Fibroblast of mammary gland (primary cell): ENCODE measurements around the gene CD248.

ENCODE experiments used
- DNase-seq: peaks from one replicate; pipeline ENCODE4 v3.0.0-alpha.2; 2010; ENCODE audit warnings: low read depth
- H3K4me3 ChIP-seq: 2 replicates; pipeline ENCODE4 v1.5.1; 2011; ENCODE audit warnings: low read depth, mild to moderate bottlenecking, low read length, moderate library complexity; ENCODE audit not compliant: control insufficient read depth
- TF ChIP-seq, protein P1 (sequence below): conservative IDR thresholded peaks from 2 replicates; pipeline ENCODE4 v1.5.1; 2011; ENCODE audit warnings: low read depth, low read length, inconsistent platforms; ENCODE audit not compliant: control insufficient read depth, insufficient read depth

The CD248 gene

GRCh38 chr11:66335531-66336233 is 18.8 kb upstream of the CD248 start:
- TF ChIP-seq, protein P1, sequence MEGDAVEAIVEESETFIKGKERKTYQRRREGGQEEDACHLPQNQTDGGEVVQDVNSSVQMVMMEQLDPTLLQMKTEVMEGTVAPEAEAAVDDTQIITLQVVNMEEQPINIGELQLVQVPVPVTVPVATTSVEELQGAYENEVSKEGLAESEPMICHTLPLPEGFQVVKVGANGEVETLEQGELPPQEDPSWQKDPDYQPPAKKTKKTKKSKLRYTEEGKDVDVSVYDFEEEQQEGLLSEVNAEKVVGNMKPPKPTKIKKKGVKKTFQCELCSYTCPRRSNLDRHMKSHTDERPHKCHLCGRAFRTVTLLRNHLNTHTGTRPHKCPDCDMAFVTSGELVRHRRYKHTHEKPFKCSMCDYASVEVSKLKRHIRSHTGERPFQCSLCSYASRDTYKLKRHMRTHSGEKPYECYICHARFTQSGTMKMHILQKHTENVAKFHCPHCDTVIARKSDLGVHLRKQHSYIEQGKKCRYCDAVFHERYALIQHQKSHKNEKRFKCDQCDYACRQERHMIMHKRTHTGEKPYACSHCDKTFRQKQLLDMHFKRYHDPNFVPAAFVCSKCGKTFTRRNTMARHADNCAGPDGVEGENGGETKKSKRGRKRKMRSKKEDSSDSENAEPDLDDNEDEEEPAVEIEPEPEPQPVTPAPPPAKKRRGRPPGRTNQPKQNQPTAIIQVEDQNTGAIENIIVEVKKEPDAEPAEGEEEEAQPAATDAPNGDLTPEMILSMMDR, result no peak
- peak; percentile 69 for DNase-seq
- peak overlapping the region; percentile 87 for H3K4me3 ChIP-seq

DNA sequence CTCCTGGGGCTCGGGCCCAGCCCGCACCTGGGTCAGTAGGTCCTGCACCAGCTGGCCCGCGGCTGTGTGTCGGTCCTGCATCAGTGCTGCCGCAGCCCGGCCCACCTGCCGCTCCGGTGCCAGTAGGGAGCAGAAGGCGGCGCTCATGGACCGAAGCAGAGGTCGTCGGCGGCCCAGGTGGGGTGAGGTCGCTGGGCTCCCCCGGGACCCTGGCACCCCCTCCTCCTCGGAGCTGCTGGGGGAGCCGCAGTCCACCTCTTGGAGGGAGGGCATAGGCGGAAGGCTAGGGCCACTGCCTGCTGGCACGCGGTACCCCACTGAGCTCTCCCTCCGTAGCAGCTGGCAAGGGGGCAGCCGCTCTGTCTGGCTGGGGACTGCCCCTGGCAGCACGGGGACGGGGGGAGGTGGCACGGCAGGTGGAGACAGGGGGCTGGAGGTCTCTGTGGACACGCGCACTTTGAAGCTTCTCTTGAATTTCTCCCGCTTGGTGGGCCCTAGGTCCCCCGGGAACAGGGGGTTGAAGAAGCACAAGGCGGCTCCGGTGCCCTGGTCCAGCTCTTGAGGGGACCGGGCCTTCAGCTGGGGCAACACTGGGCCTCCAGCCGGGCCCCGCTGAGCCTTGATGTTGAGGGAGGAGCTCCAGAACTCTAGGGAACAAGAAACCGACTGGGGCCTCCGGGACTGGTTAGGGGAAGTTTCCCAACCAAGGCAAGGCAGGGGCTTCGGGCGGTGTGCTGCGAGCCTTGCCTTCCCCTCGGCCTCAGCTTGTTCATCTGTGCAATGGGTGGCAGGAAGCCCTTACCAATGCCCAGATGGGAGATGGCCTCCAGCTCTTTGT is 18.0 kb upstream of the CD248 start:
- peak overlapping the region; percentile 87 for H3K4me3 ChIP-seq
- TF ChIP-seq, protein P1, result no peak
- DNase-seq, result no peak

GRCh38 chr11:66333896-66334604 is 17.2 kb upstream of the CD248 start:
- H3K4me3 ChIP-seq, result peak overlapping the region; percentile 6
- DNase-seq, result no peak
- TF ChIP-seq, protein P1, result no peak

DNA sequence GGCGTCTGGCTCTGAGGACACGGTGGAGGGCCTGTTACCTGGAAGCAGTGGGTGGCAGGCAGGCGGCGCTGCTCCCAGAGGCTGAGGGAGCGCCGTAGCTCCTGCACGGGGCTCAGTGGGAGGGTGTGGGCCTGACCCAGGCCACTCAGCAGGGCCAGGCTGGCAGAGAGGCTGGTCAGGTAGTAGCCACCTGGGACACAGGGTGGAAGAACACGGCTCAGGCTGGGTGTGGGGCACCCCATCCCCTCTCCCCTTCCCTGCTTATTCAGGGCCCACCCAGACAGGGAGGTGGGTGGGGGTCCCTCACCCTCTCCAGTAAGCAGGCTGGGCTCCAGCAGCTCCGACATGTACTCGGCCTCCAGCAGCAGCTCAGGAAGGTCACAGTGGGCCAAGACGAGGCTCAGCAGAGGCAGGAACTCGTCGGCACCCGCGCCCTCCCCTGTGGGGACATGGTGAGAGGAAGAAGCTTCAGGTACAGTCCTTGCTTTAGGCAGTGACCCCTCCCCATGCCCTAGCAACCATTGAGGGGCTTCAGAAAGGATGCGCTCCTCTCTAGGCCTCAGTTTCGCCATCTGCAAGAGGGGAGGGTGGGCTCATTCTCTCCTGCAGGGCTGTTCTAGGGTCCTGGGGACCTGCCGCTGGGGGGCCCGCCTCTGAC is 16.5 kb upstream of the CD248 start:
- no peak overlapping the region for H3K4me3 ChIP-seq
- no peak for DNase-seq
- TF ChIP-seq, protein P1, result no peak

- TF ChIP-seq, protein P1, result no peak
- DNase-seq, result no peak
- H3K4me3 ChIP-seq, result no peak overlapping the region
These were observed 15.8 kb upstream of the CD248 start for GRCh38 chr11:66332371-66333219.
